DND-41 (cell line): Measurements from ENCODE around the gene CAMKMT.

Experiments used
- ATAC-seq: fragments of 200-7000 bp; cut with Tn5 transposase; 3 replicates; pipeline ENCODE4 v1.9.1; 2021; ENCODE audit warnings: low read depth; ENCODE audit not compliant: insufficient read depth
- DNase-seq: peaks from one replicate; pipeline ENCODE4 v3.0.0-alpha.2; 2020
- H2AFZ ChIP-seq: 2 replicates; pipeline ENCODE4 v1.6.0; 2012; ENCODE audit warnings: low read depth, low read length
- H3K27ac ChIP-seq: 2 replicates; pipeline ENCODE4 v1.5.1; 2012; ENCODE audit warnings: low read length, inconsistent platforms
- H3K27me3 ChIP-seq: fragments of 200-600 bp; sonication (generic); 2 replicates; pipeline ENCODE4 v1.6.0; 2012; ENCODE audit warnings: low read length, mild to moderate bottlenecking, inconsistent platforms; ENCODE audit not compliant: insufficient read depth, poor library complexity
- H3K36me3 ChIP-seq: 2 replicates; pipeline ENCODE4 v1.5.1; 2012; ENCODE audit warnings: low read length, inconsistent platforms; ENCODE audit not compliant: insufficient read depth
- H3K4me1 ChIP-seq: 2 replicates; pipeline ENCODE4 v1.5.1; 2012; ENCODE audit warnings: mild to moderate bottlenecking, low read length; ENCODE audit not compliant: insufficient read depth
- H3K4me2 ChIP-seq: 2 replicates; pipeline ENCODE4 v1.6.0; 2012; ENCODE audit warnings: mild to moderate bottlenecking, moderate library complexity, low read length, inconsistent platforms; ENCODE audit not compliant: insufficient read depth
- H3K4me3 ChIP-seq, 2 experiments: fragments of 200-600 bp in 1 of 2; shearing (Covaris generic) in 1 of 2; 2 replicates each; pipeline ENCODE4 v1.5.1; 2012 to 2016; ENCODE audit warnings: inconsistent platforms in 2 of 2, low read length in 2 of 2, mild to moderate bottlenecking in 2 of 2, low read depth in 1 of 2, moderate library complexity in 1 of 2
- H3K79me2 ChIP-seq: 2 replicates; pipeline ENCODE4 v1.6.0; 2012; ENCODE audit warnings: low read length, inconsistent platforms; ENCODE audit not compliant: insufficient read depth
- H3K9ac ChIP-seq: 2 replicates; pipeline ENCODE4 v1.6.0; 2012; ENCODE audit warnings: low read depth, mild to moderate bottlenecking, inconsistent platforms, low read length, moderate library complexity
- H3K9me3 ChIP-seq: 2 replicates; pipeline ENCODE4 v1.5.1; 2012; ENCODE audit warnings: low read length, moderate library complexity, mild to moderate bottlenecking, inconsistent platforms; ENCODE audit not compliant: insufficient read depth, severe bottlenecking
- H4K20me1 ChIP-seq: 2 replicates; pipeline ENCODE4 v1.6.0; 2012; ENCODE audit warnings: low read length; ENCODE audit not compliant: insufficient read depth
- CTCF ChIP-seq: IDR thresholded peaks from 2 replicates; pipeline ENCODE4 v1.5.1; 2012; ENCODE audit warnings: borderline replicate concordance, low read length, moderate library complexity, mild to moderate bottlenecking; ENCODE audit not compliant: poor library complexity, severe bottlenecking; ENCODE audit errors: extremely low read depth
- EZH2 ChIP-seq: IDR thresholded peaks from 3 replicates; pipeline ENCODE4 v1.6.1; 2012; ENCODE audit warnings: borderline replicate concordance, low read depth, mild to moderate bottlenecking, moderate library complexity, low read length, inconsistent platforms; ENCODE audit not compliant: severe bottlenecking

CAMKMT gene

GRCh38 chr2:44799105-44799504 is 437.4 kb downstream of the CAMKMT start:
- Histone ChIP-seq H3K4me1 (no peaks in the 10 kb centered on the region), H3K4me2 (no peak overlapping the region), H3K4me3 (no peak overlapping the region), H3K27me3 (no peaks in the 10 kb centered on the region), H3K9ac (no peak overlapping the region), H2AFZ (no peak overlapping the region), H3K9me3 (no peaks in the 10 kb centered on the region), H3K36me3 (no peaks in the 10 kb centered on the region), H3K79me2 (no peaks in the 10 kb centered on the region), H3K27ac (no peak overlapping the region), H4K20me1 (no peaks in the 10 kb centered on the region)
- TF ChIP-seq CTCF, result no peak
- no peak for TF ChIP-seq EZH2
- no peak for DNase-seq
- no peak for ATAC-seq

- no peak overlapping the region for H2AFZ ChIP-seq
- ATAC-seq, result no peak
- no peak overlapping the region for H3K4me3 ChIP-seq
- H4K20me1 ChIP-seq, result no peaks in the 10 kb centered on the region
- no peaks in the 10 kb centered on the region for H3K4me1 ChIP-seq
- H3K4me2 ChIP-seq, result no peak overlapping the region
- no peaks in the 10 kb centered on the region for H3K36me3 ChIP-seq
- no peak for DNase-seq
- no peak overlapping the region for H3K9ac ChIP-seq
- peaks cover 5% of the 10 kb centered on the region for H3K27me3 ChIP-seq
- H3K9me3 ChIP-seq, result no peaks in the 10 kb centered on the region
- no peaks in the 10 kb centered on the region for H3K79me2 ChIP-seq
- TF ChIP-seq CTCF (no peak), EZH2 (no peak)
- H3K27ac ChIP-seq, result no peak overlapping the region
Measured at GRCh38 chr2:44799754-44800153, 438.0 kb downstream of the CAMKMT start.

GRCh38 chr2:44801289-44801840 is 439.6 kb downstream of the CAMKMT start:
- no peaks in the 10 kb centered on the region for H4K20me1 ChIP-seq
- TF ChIP-seq CTCF (no peak), EZH2 (no peak)
- H3K4me2 ChIP-seq, result no peak overlapping the region

More at GRCh38 chr2:44801289-44801840, 439.6 kb downstream of the CAMKMT start:
- Histone ChIP-seq H3K4me1 (no peaks in the 10 kb centered on the region), H3K4me3 (no peak overlapping the region), H3K27me3 (peaks cover 14% of the 10 kb centered on the region), H2AFZ (no peak overlapping the region), H3K9me3 (no peaks in the 10 kb centered on the region), H3K36me3 (no peaks in the 10 kb centered on the region), H3K79me2 (no peaks in the 10 kb centered on the region), H3K9ac (no peak overlapping the region), H3K27ac (no peak overlapping the region)
- DNase-seq (no peak), ATAC-seq (no peak)
